A549 (cell line): ENCODE results near the gene ZNF615. TPM values are rescaled to one million over a fixed set of nuclear protein-coding genes. Genes with fewer than 3 reads are reported as not detected.
"Not testable (repeated sequence)": the region's sequence is repeated elsewhere in the genome, so short reads cannot be mapped to it uniquely, and the experiment has no call there.

Source experiments
- ATAC-seq, 2 experiments: fragments of 200-7000 bp in 1 of 2; fragments of >200 bp in 1 of 2; cut with Nextera tagmentation in 1 of 2; cut with Tn5 transposase in 1 of 2; 3 replicates each; pipeline versions ENCODE4 v1.8.0 to v1.9.1; 2018 to 2020; ENCODE audit warnings: mild to moderate bottlenecking in 1 of 2, moderate library complexity in 1 of 2
- CTCF ChIA-PET: fragments of 300-600 bp; sonication (Branson Sonifier 250); formaldehyde crosslinking; extraction: SDS; loops from one replicate; lab custom pipeline; 2021; ENCODE audit warnings: antibody characterized with exemption, inconsistent platforms; lab: Yijun Ruan, JAX
- POLR2A ChIA-PET: fragments of 350-600 bp; formaldehyde crosslinking; extraction: SDS; loops from one replicate; lab custom pipeline; 2021; ENCODE audit warnings: antibody characterized with exemption, inconsistent platforms; lab: Yijun Ruan, JAX
- DNase-seq, 2 experiments: peaks; one replicate each; pipeline versions ENCODE4 v3.0.0 to v3.0.0-alpha.2; 2011 to 2016; ENCODE audit warnings: low read depth in 1 of 2, low spot score in 1 of 2
- FAIRE-seq: peaks from 2 replicates; lab custom pipeline; 2011; peaks lifted over from hg19 to GRCh38; lab: Jason Lieb, UNC
- H3K27ac ChIP-seq, 2 experiments: fragments of >200 bp; sonication (Bioruptor Twin); formaldehyde crosslinking; 3 replicates each; pipeline ENCODE4 v1.5.1; 2016 to 2017
- H3K4me1 ChIP-seq: fragments of >200 bp; sonication (Bioruptor Twin); formaldehyde crosslinking; 3 replicates; pipeline ENCODE4 v1.6.1; 2016
- H3K4me2 ChIP-seq: fragments of >200 bp; sonication (Bioruptor Twin); formaldehyde crosslinking; 3 replicates; pipeline ENCODE4 v1.6.1; 2016
- H3K4me3 ChIP-seq: fragments of >200 bp; sonication (Bioruptor Twin); formaldehyde crosslinking; 3 replicates; pipeline ENCODE4 v1.5.1; 2016
- H3K9me3 ChIP-seq: fragments of >200 bp; sonication (Bioruptor Twin); formaldehyde crosslinking; 3 replicates; pipeline ENCODE4 v1.6.1; 2016
- BHLHE40 ChIP-seq: IDR thresholded peaks from 2 replicates; pipeline ENCODE4 v1.6.1; 2012; ENCODE audit warnings: low read depth, low read length, inconsistent platforms
- CBX8 ChIP-seq: fragments of 200-600 bp; sonication (generic); IDR thresholded peaks from 2 replicates; pipeline ENCODE4 v1.6.1; 2016
- CEBPB ChIP-seq, 2 experiments: fragments of >200 bp in 1 of 2; sonication (Bioruptor Twin) in 1 of 2; formaldehyde crosslinking in 1 of 2; IDR thresholded peaks; 2 replicates each; pipeline ENCODE4 v1.6.1; 2012 to 2016
- FOSL2 ChIP-seq, 2 experiments: fragments of 450-650 bp in 1 of 2; fragments of >200 bp in 1 of 2; sonication (Bioruptor Twin) in 1 of 2; formaldehyde crosslinking; IDR thresholded peaks; 2 replicates each; pipeline versions ENCODE4 v1.5.0 to v1.6.1; 2016 to 2020; ENCODE audit warnings: mild to moderate bottlenecking in 1 of 2, moderate library complexity in 1 of 2
- JUN ChIP-seq, 2 experiments: fragments of >200 bp; sonication (Bioruptor Twin); formaldehyde crosslinking; IDR thresholded peaks; 2 replicates in 1 of 2; 3 replicates in 1 of 2; pipeline ENCODE4 v1.6.1; 2016 to 2017
- KDM5A ChIP-seq: fragments of 200-600 bp; sonication (generic); IDR thresholded peaks from 2 replicates; pipeline ENCODE4 v1.6.1; 2016; ENCODE audit warnings: antibody characterized with exemption, mild to moderate bottlenecking
- NPAS2 ChIP-seq: fragments of 250-450 bp; sonication (Bioruptor Pico); IDR thresholded peaks from 2 replicates; pipeline ENCODE4 v1.8.0; 2022; ENCODE audit warnings: mild to moderate bottlenecking, moderate library complexity, borderline replicate concordance
- NR3C1 ChIP-seq: fragments of >200 bp; sonication (Bioruptor Twin); formaldehyde crosslinking; IDR thresholded peaks from 3 replicates; pipeline ENCODE4 v1.6.1; 2017
- RARB ChIP-seq: fragments of 250-450 bp; sonication (Bioruptor Pico); IDR thresholded peaks from 2 replicates; pipeline ENCODE4 v1.8.0; 2021; ENCODE audit warnings: mild to moderate bottlenecking, moderate library complexity
- RNF2 ChIP-seq: fragments of 200-600 bp; sonication (generic); IDR thresholded peaks from 2 replicates; pipeline ENCODE4 v1.6.1; 2016; ENCODE audit warnings: low read depth, mild to moderate bottlenecking, antibody characterized with exemption, moderate library complexity, borderline replicate concordance
- SREBF2 ChIP-seq: fragments of 450-650 bp; IDR thresholded peaks from 2 replicates; pipeline ENCODE4 v1.6.1; 2014; ENCODE audit warnings: mild to moderate bottlenecking, moderate library complexity
- ZFP36 ChIP-seq: fragments of 450-650 bp; IDR thresholded peaks from 2 replicates; pipeline ENCODE4 v1.6.1; 2014; ENCODE audit warnings: borderline replicate concordance; ENCODE audit not compliant: partially characterized antibody
- ZNF302 ChIP-seq: fragments of 250-450 bp; sonication (Bioruptor Pico); IDR thresholded peaks from 2 replicates; pipeline ENCODE4 v1.9.0; 2021; ENCODE audit warnings: inconsistent platforms, mild to moderate bottlenecking, moderate library complexity
- WGBS: methylation state at CpG from one replicate; pipeline ENCODE4 v1.1.6; 2017; ENCODE audit errors: missing lambda C conversion rate; 5-methylcytosine and 5-hydroxymethylcytosine counted together
- polyA plus RNA-seq, 4 experiments: library from polyadenylated mRNA; depleted of rRNA in 3 of 4; stranded (reverse); fragments of >200 nt; fragmentation: RNase III in 1 of 4; extraction: RNeasy Plus Mini Kit Qiagen cat#74134 plus additional on column Dnase treatment in 1 of 4; gene quantifications; 2 replicates in 3 of 4; 3 replicates in 1 of 4; pipeline ENCODE4 v1.2.3, GENCODE V29; 2011 to 2017
- TF ChIP-seq, protein P1 (sequence below): fragments of >200 bp; sonication (Bioruptor Twin); formaldehyde crosslinking; IDR thresholded peaks from 3 replicates; pipeline ENCODE4 v1.5.1; 2016
- TF ChIP-seq, protein P2 (sequence below): IDR thresholded peaks from 2 replicates; pipeline ENCODE4 v1.6.1; 2012
- TF ChIP-seq, protein P3 (sequence below): fragments of >200 bp; sonication (Bioruptor Twin); formaldehyde crosslinking; IDR thresholded peaks from 2 replicates; pipeline ENCODE4 v1.6.1; 2016
- TF ChIP-seq, protein P4 (sequence below): IDR thresholded peaks from 2 replicates; pipeline ENCODE4 v1.6.1; 2012; ENCODE audit warnings: low read depth, borderline replicate concordance
- TF ChIP-seq, protein P5 (sequence below): IDR thresholded peaks from 2 replicates; pipeline ENCODE4 v1.6.1; 2012

The ZNF615 gene
- polyA plus RNA-seq, 2 of the 4 experiments (the other 2 are of a cell fraction), result 7.5 to 9.4 TPM

DNA sequence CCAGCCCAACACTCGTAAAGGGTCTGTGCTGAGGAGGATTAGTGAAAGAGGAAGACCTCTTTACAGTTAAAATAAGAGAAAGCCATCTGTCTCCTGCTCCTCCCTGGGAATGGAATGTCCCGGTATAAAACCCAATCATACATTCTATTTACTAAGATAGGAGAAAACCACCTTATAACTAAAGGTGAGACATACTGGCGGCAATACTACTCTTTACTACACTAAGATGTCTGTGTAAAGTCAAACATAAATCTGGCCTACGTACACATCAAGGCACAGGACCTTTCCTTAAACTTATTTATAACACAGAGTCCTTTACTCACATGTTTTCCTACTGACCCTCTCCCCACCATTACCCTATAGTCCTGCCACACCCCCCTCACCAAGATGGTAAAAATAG lies 24.6 kb downstream of the ZNF615 start:
- no peak for DNase-seq
- CTCF ChIA-PET, result interaction anchor here (1.1 kb wide), 1 partner anchor 362 kb away, joined by 3 read pairs; no protein-coding TSS in a partner anchor
- no peak overlapping the region for H3K4me3 ChIP-seq
- no peak overlapping the region for H3K27ac ChIP-seq
- FAIRE-seq, result no peak
- TF ChIP-seq, protein P1, sequence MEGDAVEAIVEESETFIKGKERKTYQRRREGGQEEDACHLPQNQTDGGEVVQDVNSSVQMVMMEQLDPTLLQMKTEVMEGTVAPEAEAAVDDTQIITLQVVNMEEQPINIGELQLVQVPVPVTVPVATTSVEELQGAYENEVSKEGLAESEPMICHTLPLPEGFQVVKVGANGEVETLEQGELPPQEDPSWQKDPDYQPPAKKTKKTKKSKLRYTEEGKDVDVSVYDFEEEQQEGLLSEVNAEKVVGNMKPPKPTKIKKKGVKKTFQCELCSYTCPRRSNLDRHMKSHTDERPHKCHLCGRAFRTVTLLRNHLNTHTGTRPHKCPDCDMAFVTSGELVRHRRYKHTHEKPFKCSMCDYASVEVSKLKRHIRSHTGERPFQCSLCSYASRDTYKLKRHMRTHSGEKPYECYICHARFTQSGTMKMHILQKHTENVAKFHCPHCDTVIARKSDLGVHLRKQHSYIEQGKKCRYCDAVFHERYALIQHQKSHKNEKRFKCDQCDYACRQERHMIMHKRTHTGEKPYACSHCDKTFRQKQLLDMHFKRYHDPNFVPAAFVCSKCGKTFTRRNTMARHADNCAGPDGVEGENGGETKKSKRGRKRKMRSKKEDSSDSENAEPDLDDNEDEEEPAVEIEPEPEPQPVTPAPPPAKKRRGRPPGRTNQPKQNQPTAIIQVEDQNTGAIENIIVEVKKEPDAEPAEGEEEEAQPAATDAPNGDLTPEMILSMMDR, result no peak
- no peak for TF ChIP-seq RNF2
- TF ChIP-seq ZFP36, result no peak
- TF ChIP-seq CBX8, result no peak
- no peak for TF ChIP-seq RARB (CRISPR knock-in tag)
- TF ChIP-seq FOSL2 (IDR thresholded peaks at IDR 0.05), result no peak
- TF ChIP-seq FOSL2 (CRISPR knock-in tag; IDR thresholded peaks at IDR 0.05), result no peak
- no peak for TF ChIP-seq BHLHE40
- TF ChIP-seq KDM5A, result no peak
- no peak for TF ChIP-seq ZNF302
- TF ChIP-seq SREBF2, result no peak
- no peak for TF ChIP-seq NPAS2 (CRISPR knock-in tag)
- TF ChIP-seq, protein P2, sequence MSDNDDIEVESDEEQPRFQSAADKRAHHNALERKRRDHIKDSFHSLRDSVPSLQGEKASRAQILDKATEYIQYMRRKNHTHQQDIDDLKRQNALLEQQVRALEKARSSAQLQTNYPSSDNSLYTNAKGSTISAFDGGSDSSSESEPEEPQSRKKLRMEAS, result no peak
- TF ChIP-seq, protein P3, sequence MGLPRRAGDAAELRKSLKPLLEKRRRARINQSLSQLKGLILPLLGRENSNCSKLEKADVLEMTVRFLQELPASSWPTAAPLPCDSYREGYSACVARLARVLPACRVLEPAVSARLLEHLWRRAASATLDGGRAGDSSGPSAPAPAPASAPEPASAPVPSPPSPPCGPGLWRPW, result no peak
- TF ChIP-seq, protein P4, sequence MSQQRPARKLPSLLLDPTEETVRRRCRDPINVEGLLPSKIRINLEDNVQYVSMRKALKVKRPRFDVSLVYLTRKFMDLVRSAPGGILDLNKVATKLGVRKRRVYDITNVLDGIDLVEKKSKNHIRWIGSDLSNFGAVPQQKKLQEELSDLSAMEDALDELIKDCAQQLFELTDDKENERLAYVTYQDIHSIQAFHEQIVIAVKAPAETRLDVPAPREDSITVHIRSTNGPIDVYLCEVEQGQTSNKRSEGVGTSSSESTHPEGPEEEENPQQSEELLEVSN, result no peak
- H3K4me1 ChIP-seq, result no peaks in the 10 kb centered on the region
- WGBS, result 79% methylated on average over 4 of the region's 4 CpGs
- POLR2A ChIA-PET, result no interaction called here
- no peak for ATAC-seq
- no peak overlapping the region for H3K4me2 ChIP-seq
- peaks cover 96% of the 10 kb centered on the region for H3K9me3 ChIP-seq

DNA sequence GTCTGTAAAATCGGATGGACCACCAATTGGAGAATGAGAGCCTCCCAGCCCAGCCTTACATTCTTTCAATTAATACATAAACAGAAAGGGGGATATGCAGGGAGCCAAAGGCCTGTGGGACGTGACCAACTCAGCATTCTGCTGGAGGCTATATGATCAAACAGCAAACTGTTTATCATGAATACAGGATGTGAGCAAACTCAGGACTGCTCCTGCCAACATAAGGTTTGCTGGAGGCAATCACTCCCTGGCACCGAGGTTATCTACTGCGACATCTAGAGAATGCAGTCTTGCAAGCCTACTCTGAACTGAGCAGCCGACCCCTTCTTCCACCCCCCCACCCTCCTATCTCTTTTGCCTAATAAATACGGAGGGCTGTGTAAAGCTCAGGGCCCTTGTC lies 27.1 kb downstream of the ZNF615 start:
- DNase-seq, ATAC-seq, CTCF ChIA-PET, FAIRE-seq, H3K4me2 ChIP-seq, H3K4me3 ChIP-seq, POLR2A ChIA-PET, H3K27ac ChIP-seq, H3K4me1 ChIP-seq: not testable (repeated sequence)
- WGBS, result 78% methylated on average over 6 of the region's 6 CpGs
- H3K9me3 ChIP-seq, result peaks cover 96% of the 10 kb centered on the region

DNA sequence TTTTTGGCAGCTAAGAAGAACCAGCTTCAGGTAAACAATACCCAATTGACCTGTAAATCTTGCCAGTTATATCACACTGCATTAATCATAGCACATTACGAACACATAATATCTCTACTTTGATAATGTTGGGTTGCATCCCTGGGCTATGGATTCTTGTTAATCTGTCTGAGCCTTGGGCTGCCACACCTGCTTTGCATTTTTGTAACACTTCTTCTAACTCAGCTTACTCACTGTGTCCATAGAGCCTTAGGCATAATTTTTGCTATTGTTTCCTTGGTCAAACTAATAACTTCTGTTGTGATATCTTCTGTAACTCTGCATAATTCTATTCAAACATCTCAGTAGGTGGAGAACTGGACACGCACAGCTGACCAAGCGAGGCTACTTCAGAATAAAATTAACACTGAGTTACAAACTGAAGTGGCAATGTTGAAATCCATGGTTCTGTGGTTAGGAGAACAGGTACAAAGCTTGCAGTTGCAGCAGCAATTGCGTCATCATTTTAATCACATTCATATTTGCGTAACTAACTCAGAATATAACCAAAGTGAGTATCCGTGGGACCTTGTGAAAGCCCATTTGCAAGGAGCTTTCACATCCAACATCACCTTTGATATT lies 27.8 kb downstream of the ZNF615 start:
- no peak for DNase-seq
- no peaks in the 10 kb centered on the region for H3K4me1 ChIP-seq
- 77% methylated on average over 6 of the region's 6 CpGs for WGBS
- no peak for TF ChIP-seq NR3C1
- TF ChIP-seq CEBPB (IDR thresholded peaks at IDR 0.05), result peak in 1 of 2 experiments; percentile 28; a peak in 1 of 4 replicates
- TF ChIP-seq, all 56 proteins: peak for 1
- ChIA-PET POLR2A (no interaction called here), CTCF (no interaction called here)
- FAIRE-seq (no peak), ATAC-seq (no peak)
- no peak overlapping the region for H3K27ac ChIP-seq
- H3K4me2 ChIP-seq, result no peak overlapping the region
- no peak overlapping the region for H3K4me3 ChIP-seq
- peaks cover 93% of the 10 kb centered on the region for H3K9me3 ChIP-seq

DNA sequence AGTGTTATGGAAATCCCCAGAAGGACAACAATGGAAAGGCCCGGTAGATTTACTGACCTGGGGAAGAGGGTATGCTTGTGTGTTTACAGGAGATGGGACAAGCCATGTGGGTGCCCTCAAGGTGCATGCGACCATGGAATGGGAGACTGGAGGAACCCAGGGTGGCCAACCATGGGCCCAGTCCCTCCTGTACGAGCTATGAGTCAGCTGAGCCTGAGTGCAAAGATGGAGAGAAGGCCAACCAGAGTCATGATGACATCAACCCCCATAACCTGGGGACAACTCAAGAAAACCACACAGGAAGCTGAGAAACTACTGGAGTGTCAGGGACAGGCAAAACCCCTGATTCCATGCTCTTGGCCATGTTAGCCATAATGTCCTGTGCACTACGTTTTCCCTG lies 29.1 kb downstream of the ZNF615 start:
- TF ChIP-seq, protein P5, sequence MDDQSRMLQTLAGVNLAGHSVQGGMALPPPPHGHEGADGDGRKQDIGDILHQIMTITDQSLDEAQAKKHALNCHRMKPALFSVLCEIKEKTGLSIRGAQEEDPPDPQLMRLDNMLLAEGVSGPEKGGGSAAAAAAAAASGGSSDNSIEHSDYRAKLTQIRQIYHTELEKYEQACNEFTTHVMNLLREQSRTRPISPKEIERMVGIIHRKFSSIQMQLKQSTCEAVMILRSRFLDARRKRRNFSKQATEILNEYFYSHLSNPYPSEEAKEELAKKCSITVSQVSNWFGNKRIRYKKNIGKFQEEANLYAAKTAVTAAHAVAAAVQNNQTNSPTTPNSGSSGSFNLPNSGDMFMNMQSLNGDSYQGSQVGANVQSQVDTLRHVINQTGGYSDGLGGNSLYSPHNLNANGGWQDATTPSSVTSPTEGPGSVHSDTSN, result no peak
- TF ChIP-seq, protein P2, result no peak
- TF ChIP-seq JUN (IDR thresholded peaks at IDR 0.05) (no peak), NR3C1 (no peak)
- TF ChIP-seq, protein P1, result no peak
- DNase-seq, result no peak
- ChIA-PET POLR2A (no interaction called here), CTCF (no interaction called here)
- no peak for ATAC-seq
- Histone ChIP-seq H3K4me3 (no peak overlapping the region), H3K4me2 (no peak overlapping the region), H3K9me3 (peaks cover 92% of the 10 kb centered on the region), H3K27ac (no peak overlapping the region), H3K4me1 (no peaks in the 10 kb centered on the region)
- 61% methylated on average over 4 of the region's 4 CpGs for WGBS
- FAIRE-seq, result no peak
